Renal cortical epithelial cell (primary cell): ENCODE results near the gene ZNF687. TPM values are rescaled to one million over a fixed set of nuclear protein-coding genes. Genes with fewer than 3 reads are reported as not detected.
"Not testable (repeated sequence)": the region's sequence is repeated elsewhere in the genome, so short reads cannot be mapped to it uniquely, and the experiment has no call there.

ENCODE experiments used
- DNase-seq: peaks from one replicate; pipeline ENCODE4 v3.0.0-alpha.2; 2011; ENCODE audit warnings: low read depth
- total RNA-seq: library from RNA; depleted of rRNA; stranded (reverse); fragments of >200 nt; gene quantifications from 2 replicates; pipeline ENCODE4 v1.2.3, GENCODE V29; 2014

The ZNF687 gene, protein sequence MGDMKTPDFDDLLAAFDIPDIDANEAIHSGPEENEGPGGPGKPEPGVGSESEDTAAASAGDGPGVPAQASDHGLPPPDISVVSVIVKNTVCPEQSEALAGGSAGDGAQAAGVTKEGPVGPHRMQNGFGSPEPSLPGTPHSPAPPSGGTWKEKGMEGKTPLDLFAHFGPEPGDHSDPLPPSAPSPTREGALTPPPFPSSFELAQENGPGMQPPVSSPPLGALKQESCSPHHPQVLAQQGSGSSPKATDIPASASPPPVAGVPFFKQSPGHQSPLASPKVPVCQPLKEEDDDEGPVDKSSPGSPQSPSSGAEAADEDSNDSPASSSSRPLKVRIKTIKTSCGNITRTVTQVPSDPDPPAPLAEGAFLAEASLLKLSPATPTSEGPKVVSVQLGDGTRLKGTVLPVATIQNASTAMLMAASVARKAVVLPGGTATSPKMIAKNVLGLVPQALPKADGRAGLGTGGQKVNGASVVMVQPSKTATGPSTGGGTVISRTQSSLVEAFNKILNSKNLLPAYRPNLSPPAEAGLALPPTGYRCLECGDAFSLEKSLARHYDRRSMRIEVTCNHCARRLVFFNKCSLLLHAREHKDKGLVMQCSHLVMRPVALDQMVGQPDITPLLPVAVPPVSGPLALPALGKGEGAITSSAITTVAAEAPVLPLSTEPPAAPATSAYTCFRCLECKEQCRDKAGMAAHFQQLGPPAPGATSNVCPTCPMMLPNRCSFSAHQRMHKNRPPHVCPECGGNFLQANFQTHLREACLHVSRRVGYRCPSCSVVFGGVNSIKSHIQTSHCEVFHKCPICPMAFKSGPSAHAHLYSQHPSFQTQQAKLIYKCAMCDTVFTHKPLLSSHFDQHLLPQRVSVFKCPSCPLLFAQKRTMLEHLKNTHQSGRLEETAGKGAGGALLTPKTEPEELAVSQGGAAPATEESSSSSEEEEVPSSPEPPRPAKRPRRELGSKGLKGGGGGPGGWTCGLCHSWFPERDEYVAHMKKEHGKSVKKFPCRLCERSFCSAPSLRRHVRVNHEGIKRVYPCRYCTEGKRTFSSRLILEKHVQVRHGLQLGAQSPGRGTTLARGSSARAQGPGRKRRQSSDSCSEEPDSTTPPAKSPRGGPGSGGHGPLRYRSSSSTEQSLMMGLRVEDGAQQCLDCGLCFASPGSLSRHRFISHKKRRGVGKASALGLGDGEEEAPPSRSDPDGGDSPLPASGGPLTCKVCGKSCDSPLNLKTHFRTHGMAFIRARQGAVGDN
- 10.1 and 32.3 TPM in 2 replicates for total RNA-seq

DNA sequence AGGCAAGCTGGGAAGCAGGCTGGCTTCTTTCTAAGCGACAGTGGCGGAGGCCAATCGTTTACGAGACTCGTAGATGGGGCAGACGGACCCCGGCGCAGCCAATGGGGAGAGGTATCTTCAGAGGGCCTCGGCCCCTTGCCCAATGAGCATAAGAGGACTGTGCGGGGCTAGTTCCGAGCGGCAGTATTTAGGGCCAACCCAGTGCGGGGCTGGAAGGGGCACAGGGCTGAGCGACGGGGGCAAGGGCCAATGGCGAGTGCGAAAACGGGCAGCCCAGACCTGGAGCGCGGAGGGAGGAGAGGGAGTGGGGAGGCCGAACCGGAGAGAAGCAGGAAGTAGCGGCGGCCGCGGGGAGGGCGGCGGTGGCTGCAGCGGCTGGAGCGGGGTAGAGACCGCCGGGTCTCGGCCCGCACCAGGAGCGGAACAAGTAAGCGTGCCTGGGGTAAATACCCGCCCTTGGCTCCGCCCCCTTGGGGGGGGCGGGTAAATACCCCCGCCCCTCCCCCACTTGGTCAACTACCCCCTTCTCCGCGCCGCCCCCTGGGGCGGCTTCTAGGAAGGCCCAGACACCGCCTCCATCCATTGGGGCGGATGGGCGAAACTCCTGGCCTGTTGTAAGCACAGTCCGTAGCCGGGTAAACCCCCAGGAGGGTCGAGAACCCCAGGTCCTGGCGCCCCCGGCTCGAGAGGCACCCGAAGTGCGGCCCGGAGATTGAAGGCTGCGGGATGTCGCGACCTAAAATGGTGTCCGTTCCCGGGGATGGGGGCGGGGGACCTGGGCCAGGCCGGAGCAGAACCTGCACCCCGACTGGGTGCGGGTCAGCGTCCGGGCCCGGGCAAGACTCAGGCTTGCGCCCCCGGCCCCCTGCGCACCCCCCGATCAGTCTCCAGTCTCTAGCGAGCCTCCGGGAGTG is at the start of gene ZNF687:
ZNF687 (plus strand) TSS at position 331 of the 914 bp plus-strand sequence. CDS start 3,993 bp downstream, outside the sequence.
- DNase-seq = peak; percentile 99

DNA sequence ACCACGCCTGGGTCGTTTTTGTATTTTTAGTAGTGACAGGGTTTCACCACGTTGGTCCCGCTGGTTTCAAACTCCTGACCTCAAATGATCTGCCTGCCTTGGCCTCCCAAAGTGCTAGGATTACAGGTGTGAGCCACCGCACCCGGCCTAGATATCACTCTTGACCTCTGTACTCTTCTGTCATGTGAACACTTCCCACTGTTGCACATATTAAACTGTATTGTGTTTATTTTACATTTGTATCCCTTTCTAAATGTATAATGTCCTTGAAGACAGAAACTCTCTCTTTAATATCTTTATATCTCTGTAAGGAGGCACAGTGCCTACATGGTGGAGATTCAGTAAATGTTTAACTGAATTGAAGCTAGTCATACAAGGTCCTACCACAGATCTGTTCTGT is 46.9 kb upstream of the ZNF687 start:
- peak; percentile 23 for DNase-seq

DNA sequence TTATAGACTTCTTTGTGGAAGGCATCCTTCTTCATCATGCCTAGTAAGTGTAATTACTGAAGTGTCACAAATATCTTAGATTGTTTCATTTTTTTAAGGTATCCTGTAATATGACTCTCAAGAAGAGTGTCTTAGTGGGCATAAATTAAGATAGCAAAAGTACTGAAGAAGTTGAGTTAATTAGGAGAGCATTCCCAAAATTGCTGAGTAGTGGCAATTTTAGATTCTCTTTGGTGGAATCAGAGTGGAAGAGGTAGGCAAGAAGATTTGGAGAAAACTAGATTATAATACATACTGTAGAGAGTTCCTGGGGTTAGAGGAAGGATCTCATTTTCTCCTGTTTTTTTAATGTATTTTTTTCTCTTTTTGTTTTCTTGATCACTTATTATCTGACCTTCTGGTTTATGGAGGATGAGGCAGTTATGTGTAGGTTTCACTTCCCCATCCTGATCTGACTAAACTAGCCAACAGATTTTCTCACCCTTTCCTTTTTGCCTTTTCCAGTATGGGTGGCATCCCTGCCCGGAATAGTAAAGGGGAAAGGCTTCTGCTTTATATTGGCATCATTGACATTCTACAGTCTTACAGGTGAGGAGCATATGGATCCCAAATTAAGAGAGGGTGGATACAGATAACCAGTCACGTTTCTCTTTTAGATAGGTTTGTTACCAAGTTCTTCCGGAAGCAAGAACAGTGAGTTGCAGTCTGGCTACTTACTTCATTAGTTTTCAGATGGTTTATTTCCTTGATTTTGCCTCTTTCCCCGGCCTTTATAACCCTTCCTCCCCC is 44.2 kb upstream of the ZNF687 start:
- DNase-seq = no peak

DNA sequence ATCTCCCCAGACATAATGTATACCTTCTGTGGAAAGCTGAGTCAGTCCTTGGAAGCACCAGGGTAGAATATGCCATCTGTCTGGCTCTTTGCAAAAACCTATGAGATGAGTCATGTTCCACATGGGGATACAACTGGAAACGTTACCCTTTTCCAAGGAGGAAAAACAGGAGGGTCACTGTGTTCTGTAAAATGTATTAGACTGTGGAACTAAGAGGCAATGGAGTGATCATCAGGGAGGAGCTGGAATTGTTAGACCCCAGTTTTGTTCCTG is 43.7 kb upstream of the ZNF687 start:
- peak; percentile 53 for DNase-seq

DNA sequence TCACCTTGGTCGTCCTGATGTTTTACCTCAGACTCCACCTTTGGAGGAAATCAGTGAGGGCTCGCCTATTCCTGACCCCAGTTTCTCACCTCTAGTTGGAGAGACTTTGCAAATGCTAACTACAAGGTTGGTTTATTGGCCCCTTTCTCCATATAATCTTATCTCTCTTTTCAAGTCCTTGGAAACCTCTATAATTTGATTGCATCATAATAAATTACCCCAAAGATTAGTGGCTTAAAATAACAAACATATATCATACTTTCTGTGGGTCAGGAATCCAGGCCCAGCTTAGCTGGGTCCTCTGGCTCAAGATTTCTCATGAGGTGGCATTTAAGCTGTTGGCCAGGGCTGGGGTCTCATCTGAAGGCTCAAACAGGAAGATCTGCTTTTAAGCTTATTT is 39.7 kb upstream of the ZNF687 start:
- DNase-seq = no peak

DNA sequence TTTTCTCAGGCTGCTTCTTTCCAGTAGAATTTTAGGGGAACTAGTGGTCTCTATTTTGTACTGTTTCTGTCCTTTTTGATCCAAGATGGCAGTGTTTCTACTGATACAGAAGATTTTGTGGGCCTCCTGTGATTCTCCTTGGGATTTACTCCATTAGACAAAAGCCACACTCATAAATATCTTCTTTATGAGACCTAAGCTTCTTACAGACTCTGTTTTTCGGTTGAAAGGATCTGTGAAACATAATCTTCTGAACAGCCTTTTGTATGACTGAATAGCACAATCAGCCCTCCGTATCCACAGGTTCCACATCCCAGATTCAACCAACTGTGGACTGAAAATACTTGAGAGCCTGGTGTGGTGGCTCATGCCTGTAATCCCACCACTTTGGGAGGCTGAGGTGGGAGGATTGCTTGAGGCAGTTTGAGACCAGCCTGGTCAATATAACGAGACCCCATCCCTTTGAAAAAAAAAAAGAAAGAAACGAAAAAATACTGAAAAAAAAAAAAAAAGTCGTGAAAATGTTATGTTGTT is 38.3 kb upstream of the ZNF687 start:
- DNase-seq = no peak

DNA sequence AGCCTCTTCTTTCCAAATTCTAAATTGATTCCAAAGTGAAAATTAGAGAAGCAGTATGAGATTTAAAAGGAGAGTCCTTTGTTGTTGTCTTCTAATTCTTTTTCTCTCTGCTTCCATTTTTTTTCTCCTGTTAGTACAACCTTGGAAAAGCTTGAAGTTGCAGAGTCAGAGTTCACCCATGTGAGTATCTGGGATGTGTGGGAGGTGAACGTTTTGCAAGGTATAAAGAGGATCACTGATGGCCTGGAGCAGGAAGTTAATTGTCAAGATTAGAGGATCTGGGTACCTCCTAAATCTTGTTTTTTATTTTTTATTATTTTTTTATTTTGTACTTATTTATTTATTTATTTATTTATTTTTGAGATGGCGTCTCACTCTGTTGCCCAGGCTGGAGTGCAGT is 35.3 kb upstream of the ZNF687 start:
- DNase-seq = no peak

DNA sequence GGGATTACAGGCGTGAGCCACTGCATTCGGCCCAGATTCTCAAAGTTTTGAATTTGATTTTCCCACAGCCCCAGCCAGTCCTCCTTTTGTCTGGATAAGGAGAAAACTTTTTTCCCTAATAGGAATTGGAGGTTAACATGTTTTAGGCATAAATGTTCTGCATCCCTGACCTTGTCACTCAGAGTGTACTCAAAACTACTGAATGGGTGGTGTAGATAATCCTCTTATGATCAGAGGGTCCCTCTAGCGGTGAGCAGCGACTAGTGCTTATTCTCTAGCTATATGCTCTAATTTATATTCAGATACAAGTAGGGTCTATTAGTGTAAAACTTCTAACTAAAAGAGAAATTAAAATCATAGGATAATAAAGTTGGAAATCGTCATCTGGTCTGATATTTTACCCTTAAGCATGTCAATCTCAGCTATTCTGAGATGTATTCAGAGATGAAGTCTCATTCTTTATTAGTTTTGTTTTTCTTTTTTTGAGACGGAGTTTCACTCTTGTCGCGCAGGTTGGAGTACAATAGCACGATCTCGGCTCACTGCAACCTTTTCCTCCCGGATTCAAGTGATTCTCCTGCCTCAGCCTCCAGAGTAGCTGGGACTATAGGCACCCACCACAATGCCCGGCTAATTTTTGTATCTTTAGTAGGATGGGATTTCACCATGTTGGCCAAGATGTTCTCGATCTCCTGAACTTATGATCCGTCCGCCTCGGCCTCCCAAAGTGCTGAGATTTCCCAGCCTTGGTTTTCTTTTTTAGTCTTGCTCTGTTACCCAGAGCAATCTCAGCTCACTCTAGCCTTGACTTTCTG is 30.2 kb upstream of the ZNF687 start:
- peak; percentile 87 for DNase-seq

DNA sequence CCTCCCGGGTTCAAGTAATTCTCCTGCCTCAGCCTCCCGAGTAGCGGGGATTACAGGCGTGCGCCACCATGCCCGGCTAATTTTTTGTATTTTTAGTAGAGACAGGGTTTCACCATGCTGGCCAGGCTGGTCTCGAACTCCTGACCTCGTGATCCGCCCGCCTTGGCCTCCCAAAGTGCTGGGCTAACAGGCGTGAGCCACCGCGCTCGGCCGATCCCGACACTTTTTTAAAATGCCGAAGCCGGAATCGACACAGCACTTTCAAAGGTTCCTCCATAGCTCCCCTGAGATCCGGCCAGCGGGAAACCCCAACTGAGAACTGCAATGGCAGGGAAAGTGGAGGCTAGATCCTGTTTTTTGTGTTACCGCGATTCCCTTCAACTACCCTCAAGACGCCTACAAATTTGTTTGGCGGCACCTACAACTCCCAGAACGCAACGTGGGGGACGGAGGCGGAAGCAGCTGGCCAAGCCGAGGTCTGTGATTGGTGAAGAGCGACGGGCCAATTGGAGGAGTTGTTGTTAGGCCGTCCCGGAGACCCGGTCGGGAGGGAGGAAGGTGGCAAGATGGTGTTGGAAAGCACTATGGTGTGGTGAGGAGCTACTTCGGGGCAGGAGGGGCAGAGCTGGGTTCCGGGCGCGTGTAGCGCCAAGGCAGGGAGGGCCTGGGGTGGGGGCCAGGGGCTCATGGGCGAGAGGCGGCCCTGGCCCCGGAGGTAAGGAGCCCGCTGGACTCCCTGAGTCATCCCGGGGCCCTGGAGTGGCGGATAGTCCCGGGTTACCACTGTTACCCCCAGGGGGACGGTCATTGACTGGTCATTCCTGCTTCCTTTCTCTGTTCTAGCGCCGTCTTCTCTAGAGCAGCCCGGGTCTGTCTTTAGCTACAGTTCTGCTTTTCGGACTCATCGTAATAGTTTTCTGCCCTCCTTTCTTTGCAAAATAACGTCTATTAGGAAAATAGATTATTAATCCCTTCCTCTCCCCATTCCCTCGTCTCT is 27.6 kb upstream of the ZNF687 start, which contains the start of gene PSMD4:
PSMD4 (plus strand) TSS at position 518 of the 997 bp plus-strand sequence; CDS start at position 567, 49 bp downstream.
- DNase-seq = peak; percentile 95

DNA sequence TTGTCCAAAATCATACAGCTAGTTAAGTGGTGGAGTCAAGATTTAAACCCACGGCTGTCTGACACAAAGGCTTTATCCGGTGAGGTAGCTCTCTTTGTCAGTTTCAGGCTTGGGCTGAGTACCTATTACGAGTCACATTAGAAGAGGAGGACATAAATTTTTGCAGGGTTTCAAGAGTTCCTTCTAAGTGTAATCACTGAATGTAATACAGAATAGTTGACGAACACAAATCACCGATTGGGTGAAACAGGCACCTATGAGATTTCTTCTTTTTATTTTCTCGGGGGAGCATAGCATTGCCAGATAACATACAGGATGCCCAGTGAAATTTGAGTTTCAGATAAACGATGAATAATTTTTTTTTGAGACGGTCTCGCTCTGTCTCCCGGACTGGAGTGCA is 26.7 kb upstream of the ZNF687 start:
- DNase-seq = no peak

DNA sequence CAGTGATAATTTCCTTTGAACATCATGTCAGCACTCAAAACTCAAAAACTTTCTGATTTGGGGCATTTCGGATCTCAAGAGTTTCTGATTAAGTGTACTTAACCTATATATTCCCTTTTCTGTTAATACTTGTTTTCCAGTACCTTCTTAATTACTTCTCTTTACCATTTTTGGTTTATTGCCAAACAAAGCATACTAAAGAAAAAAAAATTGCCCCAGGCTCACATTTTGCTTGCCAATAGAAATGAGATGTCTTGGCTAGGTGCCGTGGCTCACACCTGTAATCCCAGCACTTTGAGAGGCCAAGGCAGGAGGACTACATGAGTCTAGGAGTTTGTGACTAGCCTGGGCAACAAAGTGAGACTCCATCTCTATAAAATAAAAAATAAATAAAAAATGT is 22.7 kb upstream of the ZNF687 start:
- DNase-seq = no peak

DNA sequence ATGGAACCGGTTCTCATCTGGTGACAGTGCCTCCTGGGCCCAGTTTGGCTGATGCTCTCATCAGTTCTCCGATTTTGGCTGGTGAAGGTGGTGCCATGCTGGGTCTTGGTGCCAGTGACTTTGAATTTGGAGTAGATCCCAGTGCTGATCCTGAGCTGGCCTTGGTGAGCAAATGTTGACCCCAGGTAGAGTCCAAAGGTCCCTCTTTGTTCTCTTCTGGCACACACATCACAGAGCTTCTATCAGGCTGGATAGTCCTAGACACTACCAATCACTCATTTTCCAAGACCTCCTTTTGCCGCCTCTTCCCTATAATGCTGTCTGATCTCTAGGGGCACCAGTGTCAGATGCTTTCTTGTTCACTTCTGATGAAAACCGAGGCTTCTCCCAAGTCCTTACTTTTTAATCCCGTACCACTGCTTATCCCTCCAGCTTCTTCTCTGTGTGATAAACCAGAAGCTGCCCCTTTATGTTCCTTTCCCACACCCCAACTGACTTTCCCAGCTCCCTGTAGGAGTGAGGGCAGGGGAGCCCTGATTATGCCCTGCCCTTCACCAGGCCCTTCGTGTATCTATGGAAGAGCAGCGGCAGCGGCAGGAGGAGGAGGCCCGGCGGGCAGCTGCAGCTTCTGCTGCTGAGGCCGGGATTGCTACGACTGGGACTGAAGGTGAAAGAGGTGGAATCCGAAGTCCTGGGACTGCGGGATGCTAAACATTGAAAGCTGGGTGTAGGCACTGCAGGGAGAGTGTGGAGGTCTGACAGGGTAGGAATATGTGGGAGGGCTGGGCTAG is 16.5 kb upstream of the ZNF687 start:
- DNase-seq = no peak

DNA sequence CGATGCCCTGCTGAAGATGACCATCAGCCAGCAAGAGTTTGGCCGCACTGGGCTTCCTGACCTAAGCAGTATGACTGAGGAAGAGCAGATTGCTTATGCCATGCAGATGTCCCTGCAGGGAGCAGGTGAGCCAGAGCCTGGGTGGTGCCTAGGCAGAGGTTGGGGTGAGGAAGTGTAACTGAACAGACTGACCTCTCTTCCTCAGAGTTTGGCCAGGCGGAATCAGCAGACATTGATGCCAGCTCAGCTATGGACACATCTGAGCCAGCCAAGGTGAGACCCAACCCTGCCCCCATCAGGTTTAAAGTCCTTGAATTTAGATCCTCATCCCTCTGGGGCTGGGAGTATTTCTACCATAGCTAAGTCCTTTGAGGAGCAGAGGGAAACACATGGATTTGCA is 15.8 kb upstream of the ZNF687 start:
- DNase-seq = no peak

DNA sequence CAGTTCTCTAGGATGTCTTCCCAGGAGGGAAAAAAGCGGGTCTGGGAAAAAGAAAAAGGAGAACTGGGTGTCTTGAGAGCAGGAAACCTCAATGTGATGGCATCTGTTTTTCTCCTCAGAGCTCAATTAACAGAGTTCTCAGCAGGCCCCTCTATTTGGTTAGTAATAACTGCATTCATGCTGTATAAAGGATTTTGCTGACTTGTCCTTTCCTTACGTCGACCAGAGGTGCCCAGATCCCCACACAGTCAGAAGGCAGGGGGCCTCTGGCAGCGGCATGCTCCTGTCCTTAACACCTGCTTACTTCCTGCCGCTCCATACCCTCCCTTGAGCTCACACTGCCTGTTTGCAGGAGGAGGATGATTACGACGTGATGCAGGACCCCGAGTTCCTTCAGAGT is 15.3 kb upstream of the ZNF687 start:
- DNase-seq = no peak

DNA sequence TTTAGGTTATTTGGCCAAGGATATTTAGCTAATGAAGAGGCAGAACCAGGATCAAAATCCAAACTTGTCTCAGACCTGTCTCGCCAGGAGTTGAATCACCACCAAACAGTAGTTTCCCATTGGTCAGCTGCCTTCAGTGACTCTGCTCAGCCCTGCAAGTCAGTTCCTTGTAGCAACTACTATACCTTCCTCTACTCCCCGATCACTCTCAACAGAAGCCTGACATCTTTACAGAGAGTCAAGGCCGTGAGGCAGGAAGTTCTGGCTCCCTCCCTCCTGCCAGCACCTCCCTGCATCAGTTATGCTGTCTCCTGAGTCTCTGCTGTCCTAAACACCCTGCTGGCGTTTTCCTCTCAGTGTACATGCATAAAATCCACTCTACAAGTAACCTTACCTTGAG is 14.3 kb upstream of the ZNF687 start:
- no peak for DNase-seq

DNA sequence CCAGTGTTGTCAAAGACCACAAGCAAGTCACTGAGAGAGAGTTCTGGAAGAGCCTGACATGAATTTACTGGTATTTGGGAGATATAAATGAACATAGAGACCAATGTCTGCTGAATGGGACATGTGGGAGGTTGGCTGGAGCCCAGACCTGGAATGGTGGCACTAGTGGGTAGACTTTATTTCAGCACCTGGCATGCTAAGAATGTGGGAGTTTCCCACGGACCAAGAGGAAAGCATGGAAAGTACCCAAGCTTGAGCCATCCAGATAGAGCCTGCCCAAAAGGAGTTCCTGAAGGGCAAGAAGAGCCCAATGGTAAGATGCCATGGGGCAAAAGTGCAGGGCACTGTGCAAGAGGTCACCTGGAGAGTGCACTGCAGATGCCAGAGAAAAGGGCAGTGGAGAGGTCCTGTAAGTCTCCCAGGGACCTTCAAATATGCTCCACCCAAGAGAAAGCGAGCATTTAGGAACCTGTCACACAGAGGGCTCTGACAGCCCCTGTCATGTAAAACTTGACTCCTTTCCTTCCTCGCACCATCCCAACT is 8.1 kb upstream of the ZNF687 start:
- DNase-seq = peak; percentile 37

DNA sequence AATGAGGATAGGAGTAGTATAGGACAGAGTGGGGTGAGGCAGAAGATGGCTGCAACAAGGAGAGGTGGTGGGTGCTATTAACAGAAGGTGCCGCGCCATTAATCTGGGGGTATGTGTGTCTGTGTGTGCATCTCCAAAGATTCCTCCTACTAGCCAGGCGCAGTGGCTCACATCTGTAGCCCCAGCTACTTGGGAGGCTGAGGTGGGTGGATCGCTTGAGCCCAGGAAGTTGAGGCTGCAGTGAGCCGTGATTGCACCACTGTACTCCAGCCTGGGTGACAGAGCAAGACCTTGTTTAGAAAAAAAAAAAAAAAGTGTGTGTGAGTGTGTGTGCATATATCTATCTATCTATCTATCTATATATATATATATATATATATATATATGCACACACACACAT is 6.8 kb upstream of the ZNF687 start:
- not testable (repeated sequence) for DNase-seq
